GM10847 (cell line): ENCODE results near the gene IZUMO1.

Source experiments
- POLR2A ChIP-seq: IDR thresholded peaks from 2 replicates; pipeline ENCODE4 v1.6.1; 2011; ENCODE audit not compliant: insufficient read length; ENCODE audit errors: extremely low read depth

The IZUMO1 gene

DNA sequence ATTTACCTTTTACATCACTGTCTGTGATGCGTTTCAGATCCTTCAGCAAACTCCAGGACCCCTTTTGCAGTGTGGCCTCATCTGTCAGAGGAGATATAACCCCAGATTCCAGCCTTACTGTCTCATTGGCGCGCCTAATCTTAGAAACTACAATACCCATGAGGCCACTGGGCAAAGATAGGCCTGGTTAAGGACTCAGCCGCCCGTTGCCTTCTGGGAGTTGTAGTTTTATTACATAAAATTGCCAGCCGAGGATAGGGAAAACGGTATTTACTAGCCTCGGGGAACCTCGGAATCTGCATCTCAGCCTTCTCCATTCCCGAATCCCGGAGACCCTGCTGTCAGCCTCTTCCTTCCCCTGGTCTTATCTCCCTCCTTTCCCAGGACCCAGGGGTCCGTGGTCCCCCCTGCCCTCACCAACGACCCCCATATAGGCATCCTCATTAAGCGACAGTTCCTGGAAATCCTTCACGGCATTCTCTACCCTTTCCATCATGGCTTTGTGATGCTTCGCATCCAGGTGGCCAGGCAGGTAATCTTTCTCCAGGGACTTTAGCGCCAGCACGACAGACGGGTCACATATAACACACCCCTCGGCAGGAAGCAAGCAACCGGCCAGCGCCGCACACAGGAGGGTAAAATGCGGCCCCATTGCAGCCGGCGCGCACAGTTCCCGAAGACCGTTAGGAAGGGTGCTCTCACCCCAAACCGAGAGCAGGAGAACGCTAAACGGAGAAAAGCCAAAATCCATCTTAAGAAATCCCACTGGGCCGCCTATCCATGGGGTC, 1.3 kb downstream of the IZUMO1 start:
- TF ChIP-seq POLR2A, result no peak

DNA sequence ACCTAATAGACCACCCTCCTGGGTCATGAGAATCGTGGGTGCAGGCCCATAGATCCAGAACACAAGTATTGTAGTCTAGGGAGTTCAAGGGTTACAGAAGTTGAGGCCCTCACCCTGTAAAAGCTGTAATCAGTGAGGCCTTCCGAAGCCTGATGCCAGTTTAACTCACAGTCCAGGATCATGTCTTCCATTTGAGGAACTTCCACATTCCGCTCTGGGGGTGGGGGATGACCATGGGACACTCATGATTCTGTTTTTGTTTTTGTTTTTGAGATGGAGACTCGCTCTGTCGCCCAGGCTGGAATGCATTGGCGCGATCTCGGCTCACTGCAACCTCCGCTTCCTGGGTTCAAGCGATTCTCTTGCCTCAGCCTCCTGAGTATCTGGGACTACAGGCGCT, 4.6 kb downstream of the IZUMO1 start:
- no peak for TF ChIP-seq POLR2A

DNA sequence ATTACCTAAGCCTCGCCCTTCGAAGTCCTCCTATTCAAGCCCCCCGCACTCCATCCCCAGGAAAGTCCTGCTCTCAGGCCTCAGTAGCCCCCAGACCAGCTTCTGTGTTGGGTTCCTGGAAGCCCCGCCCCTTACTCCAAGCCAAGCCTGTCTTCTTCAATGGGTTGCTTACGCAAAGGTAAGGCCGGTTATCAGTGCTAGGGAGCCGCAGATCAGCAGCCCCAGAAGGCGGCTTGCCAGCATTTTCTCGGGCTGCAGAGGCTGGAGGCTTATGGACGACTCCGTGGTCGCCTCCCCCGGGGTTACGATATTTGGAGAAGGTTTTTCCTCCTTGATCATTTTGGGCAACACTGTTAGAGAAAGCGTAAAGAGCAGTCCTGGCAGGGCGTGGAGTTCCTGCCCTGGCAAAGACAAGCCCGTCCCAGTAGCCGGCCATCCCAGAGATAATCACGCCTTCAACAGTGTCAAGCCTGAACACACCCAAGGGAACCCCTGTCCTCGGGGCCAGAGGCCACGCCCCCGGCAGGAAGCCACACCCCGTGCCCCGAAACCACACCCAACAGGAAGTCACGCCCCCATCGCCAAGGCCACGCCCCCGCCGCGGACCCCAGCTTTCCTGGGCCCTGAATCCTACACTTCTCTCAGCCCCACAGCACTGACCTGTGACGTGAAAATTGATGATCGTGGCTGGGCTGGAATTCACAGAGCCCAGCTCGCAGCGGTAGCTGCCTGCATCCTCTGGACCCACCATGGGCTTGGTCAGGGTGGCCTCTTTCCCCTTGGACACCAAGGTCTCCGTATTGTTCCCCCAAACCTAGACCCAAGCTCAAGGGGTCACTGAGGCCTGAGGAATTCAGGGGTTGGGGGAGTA, 5.3 kb downstream of the IZUMO1 start:
- TF ChIP-seq POLR2A, result no peak

DNA sequence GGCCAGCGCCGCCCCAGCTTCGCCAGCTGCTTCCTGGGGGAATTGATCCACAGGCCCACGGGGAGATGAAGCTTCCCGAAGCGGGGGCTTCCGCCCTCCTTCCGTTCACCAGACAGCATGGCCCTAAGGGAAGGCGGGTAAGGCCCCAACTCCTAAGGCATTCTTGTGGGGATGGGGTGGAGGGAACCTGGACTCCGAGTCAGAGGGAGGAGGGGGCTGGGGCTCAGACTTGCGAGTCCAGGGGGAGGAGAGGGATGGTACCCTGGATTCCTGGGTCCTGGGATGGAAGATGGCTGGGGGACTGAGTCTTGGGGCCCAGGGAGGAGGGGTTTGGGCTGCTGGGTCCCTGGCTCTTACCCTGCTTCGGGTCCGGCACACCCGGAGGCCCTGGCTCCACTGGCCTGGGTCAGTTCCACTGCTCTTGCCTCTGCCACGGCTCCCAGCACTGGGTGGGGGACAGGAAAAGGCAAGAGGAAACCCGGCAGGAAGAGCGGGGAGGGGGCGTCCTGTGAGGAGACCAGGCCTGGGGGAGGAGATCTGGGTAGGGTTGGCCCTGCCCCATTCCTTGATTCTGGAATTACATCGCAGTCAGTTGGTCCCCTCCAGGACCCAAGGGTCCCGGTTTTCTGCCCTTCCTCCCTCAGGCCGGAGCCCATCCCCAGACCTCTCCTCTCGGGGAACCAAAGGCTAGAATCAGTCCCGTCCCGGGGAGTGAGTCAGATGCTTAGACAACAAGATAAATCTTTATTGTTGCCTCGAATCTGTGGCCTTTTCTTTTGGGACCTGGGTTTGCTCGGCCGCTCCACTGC, 6.3 kb downstream of the IZUMO1 start, which contains the start of gene RASIP1:
RASIP1 (minus strand) TSS at position 447 of the 809 bp plus-strand sequence; CDS start at position 119, 328 bp downstream.
- no peak for TF ChIP-seq POLR2A

DNA sequence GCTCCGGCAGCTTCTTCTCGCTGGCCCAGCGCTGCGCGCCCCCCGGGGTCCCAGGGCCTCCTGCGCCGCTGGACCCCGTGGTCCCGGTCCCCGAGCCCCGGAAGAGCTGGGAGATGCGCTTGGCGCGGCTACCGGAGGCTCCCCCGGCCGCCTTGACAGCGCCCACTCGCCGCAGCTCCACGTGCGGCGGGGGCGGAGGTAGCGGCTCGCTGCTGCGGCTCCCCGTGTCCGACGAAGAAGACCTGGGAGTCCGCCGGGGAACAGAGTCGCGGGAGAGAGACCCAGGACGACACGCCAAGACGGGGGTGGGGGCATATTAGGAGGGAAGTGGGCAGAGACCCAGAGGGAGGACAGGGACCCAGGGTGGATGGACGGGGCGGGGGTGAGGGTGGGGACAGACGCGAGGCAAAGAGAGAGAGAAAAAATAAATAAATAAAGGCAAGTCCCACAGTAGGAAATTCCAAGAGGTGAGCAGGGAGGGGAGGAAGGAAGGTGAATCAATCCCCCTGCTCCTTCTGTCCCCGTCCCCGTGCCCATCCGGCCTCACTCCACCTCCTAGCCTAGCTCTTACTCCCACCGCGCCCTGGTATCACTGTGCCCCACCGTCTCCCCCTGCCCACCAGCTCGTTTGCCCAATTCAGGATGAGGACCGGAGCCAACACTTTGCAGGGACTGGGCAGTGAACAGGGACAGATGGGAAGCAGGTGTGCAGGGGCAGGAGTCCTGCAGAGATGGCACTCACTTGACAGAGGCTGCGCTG, 7.1 kb downstream of the IZUMO1 start:
- no peak for TF ChIP-seq POLR2A

DNA sequence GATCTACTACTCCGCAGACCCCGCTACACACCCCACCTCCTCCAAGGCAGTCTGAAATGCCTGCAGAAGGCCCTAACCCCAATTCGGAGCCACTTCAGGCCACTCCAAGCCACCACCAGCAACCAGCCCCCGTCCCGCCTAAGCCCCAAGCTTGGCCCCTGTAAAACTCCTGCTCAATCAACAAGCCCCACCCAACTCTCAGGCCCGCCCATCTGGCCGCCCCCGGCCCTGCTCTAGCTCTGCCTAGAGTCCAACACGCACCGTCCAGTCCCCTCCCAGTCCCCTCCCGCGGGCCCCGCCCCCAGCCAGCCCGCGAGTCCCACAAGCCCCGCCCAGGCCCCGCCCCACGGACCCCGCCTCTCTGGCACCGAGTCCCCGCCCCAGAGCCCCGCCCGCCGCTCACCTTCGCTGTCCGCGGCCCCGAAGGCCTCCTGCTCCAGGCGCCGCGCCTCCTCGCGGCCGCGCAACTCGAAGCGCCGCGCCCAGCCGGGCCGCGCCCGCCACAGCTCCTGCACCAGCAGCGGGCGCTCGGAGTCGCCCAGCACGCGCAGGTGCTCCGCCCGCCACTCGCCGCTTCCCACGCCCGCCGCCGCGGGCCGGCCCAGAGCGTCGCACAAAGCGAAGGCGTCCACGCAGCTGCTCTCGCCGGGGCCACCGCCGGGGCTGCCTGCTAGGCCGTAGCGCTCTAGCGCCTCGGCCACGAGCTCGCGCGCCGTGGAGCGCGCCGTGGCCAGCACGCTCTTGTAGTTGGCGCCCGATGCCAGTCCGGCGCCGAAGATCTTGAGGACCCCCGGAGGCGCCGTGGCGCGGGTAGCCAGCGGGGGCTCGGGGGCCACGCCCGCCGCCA, 7.9 kb downstream of the IZUMO1 start:
- TF ChIP-seq POLR2A, result no peak

DNA sequence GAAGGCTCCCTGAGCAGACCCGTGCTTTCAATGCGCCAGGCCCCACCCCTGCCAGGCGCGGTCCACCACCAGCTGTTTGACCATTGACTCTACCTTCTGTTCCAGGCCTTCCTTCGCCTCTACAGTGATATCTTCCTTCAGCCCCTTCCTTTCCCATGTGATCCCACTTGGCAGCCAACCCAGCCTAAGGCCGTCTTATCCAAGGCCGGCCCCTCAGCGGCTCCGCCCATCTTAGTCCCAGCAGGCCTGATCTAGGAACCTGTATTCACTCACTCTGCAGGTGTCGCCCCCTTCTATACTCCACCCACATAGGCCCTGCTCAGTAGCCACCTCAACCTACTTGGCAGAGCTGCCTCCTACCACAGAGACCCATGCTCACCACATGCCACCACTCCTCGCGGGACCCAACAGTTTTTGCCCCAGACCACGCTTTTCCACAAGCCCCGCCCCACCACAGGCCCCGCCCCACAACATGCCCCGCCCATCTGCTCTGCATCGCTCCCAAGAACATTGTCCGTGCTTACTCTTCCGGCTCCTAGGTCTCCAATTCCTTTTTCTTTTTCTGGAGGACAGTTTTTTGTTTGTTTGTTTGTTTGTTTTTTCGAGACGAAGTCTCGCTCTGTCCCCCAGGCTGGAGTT, 9.2 kb downstream of the IZUMO1 start:
- TF ChIP-seq POLR2A, result no peak

DNA sequence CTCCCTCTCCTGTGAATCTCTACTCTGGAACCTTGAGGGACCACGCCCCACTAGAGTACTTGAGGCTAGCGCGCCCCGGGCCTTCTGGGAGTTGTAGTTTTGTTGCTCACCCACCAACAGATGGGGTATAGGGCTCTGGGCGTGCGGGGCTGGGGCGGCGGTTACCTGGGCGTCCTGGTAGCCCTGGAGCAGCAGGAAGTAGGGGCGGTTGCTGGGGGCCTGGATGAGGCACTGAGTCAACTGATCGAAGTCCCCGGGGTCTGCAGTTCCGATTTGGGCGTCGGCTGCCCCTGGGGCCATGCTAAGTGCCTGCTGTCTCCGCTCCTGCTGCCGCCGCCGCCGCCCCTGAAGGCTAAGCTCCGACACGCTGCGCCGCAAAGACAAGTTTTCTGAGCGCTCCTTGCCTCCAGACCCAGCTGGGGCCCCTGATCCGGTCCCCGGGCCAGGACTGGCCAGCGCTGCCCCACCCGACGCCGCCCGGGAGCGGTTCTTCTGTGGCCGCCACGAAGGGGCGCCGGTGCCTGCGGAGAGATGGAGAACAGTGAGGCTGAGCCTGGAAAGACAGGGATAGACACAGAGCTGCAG, 11.6 kb downstream of the IZUMO1 start:
- TF ChIP-seq POLR2A, result no peak

DNA sequence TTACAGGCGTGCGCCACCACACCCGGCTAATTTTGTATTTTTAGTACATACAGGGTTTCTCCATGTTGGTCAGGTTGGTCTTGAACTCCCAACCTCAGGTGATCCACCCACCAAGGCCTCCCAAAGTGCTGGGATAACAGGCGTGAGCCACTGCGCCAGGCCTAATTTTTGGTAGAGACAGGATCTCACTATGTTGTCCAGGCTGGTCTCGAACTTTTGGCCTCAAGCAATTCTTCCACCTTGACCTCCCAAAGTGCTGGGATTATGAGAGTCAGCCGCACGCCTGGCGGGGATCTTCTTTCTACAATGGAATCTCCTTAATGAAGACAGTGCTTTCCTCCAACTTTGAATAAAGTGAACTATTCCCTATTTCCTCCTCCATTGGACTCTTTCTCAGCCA, 12.1 kb downstream of the IZUMO1 start:
- no peak for TF ChIP-seq POLR2A

DNA sequence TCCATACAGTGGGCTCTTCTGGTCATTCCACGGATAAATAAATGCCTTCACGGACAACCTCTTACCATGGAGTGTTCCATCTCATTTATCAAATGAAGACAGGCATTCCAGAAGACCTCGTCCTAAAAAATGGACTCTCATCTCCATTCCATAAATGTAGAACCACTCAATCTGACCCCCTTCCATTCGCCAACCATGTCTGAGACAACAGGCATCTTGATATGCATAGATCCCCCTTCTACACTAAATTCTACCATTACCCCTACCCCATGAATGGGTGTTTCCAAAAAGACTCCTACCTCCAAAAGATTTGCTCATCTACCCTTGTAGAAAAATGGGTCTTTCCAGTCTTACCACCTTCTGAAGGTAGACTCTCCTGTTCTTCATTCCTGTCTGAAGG, 15.3 kb downstream of the IZUMO1 start:
- TF ChIP-seq POLR2A, result no peak

DNA sequence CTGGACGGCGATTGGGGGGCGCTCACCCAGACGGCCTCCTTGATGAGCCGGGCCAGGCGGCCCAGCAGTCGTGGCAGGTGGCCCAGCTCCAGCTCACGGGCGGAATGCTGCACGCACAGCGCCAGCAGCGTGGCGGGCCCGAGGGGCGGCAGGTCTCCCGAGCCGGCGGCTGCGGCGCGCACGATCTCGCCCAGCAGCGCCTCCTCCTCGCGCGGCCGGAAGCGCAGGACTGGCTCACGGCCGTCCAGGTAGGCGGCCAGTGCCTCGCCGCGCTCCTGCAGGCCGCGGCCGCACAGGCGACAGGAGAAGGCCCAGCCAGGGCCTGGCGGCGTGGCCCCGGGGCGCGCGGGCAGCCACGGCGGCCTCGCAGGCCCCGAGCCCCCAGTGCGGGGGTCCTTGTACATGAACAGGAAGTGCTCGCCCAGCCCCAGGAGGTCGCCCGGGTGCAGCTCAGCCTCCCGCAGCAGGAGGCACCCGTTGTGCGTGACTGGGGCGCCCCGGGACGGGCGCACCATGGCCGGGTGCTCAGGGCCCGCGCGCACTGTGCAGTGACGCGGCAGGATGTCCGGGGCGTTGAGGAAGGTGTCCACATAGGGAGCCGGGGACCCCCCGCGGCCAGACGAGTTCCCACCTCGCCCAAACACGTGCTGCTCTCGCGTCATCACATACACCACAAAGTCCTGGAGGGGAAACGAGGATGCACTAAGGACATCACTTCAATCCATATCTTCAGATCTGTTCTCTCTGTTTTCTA, 17.6 kb downstream of the IZUMO1 start:
- TF ChIP-seq POLR2A, result no peak

DNA sequence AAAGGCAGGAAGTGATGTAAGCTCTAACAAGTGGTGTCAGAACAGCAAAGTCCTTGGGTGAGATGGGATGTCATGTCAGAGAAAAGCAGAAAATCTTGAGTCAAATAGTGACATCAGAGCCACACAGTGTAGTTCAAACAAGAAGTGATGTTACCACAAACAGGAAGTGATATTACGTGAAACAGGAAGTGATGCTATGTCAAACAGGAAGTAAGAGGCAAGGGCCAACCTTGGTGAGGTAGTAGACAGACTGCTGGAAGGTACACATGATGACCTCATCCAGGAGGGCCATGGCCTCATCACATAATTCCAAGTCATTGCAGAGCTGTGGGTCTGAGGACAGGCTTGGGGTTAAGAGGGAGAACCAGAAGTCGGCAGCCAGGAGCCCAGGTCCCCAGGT, 20.2 kb downstream of the IZUMO1 start:
- no peak for TF ChIP-seq POLR2A
